ENCODE results near the gene SAMD13. TPM values are rescaled to one million over a fixed set of nuclear protein-coding genes. Genes with fewer than 3 reads are reported as not detected.

SAMD13 gene
- polyA plus RNA-seq, 1 of the 3 experiments (the other 2 are of a cell fraction): 1.3 TPM

- TF ChIP-seq MEF2A (IDR thresholded peaks at IDR 0.05; ENCODE audit: borderline replicate concordance, low read depth) (no peak), CHD2 (IDR thresholded peaks at IDR 0.05; ENCODE audit: low read length, partially characterized antibody) (no peak)
These were observed 68.8 kb downstream of the SAMD13 start (continued) for GRCh38 chr1:84370266-84370665.

GRCh38 chr1:84370831-84371394, 69.4 kb downstream of the SAMD13 start:
- DNase-seq: no peak
- ChIA-PET POLR2A (no interaction called here), CTCF (no interaction called here)
- Histone ChIP-seq H3K4me1 (ENCODE audit: control insufficient read depth in 1 of 2, insufficient read depth in 2 of 2, low read depth in 1 of 2, low read length in 1 of 2) (peaks cover 1 to 20% of the 10 kb centered on the region in 2 experiments), H3K4me2 (no peak overlapping the region), H3K36me3 (replicated peaks in 1 of 2; ENCODE audit: control insufficient read depth in 1 of 2, insufficient read depth in 2 of 2, low read length in 1 of 2) (no peaks in the 10 kb centered on the region), H3K9ac (no peak overlapping the region), H3K9me3 (no peaks in the 10 kb centered on the region), H3K9me2 (no peaks in the 10 kb centered on the region), H3K4me3 (ENCODE audit: low read depth in 2 of 2, low read length in 1 of 2) (no peak overlapping the region), H2AFZ (ENCODE audit: low read depth) (no peak overlapping the region), H3K27ac (ENCODE audit: low read depth in 2 of 2, low read length in 1 of 2) (no peak overlapping the region), H3F3A (replicated peaks; ENCODE audit: insufficient read depth) (peaks cover 3% of the 10 kb centered on the region), H3K27me3 (ENCODE audit: insufficient read depth) (no peaks in the 10 kb centered on the region), H3K79me2 (ENCODE audit: insufficient read depth) (no peaks in the 10 kb centered on the region), H4K20me1 (ENCODE audit: insufficient read depth) (no peaks in the 10 kb centered on the region)
- no peak for TF ChIP-seq ZBTB33 (IDR thresholded peaks at IDR 0.05; ENCODE audit: borderline replicate concordance, low read depth)
- TF ChIP-seq MEF2A (IDR thresholded peaks at IDR 0.05; ENCODE audit: borderline replicate concordance, low read depth): no peak
- no peak for TF ChIP-seq POLR2AphosphoS5 (IDR thresholded peaks at IDR 0.05; ENCODE audit: low read depth, low read length)
- TF ChIP-seq EZH2phosphoT487 (IDR thresholded peaks at IDR 0.05; ENCODE audit: borderline replicate concordance, low read depth): no peak
- TF ChIP-seq PBX3 (IDR thresholded peaks at IDR 0.05): no peak
- no peak for TF ChIP-seq TAF1 (IDR thresholded peaks at IDR 0.05; ENCODE audit: borderline replicate concordance, low read depth, low read length)
- TF ChIP-seq CHD2 (IDR thresholded peaks at IDR 0.05; ENCODE audit: low read length, partially characterized antibody): no peak
- no peak for TF ChIP-seq RAD21 (IDR thresholded peaks at IDR 0.05; ENCODE audit: low read length)
- no peak for TF ChIP-seq CTCF (IDR thresholded peaks at IDR 0.05)
- TF ChIP-seq TEAD4 (IDR thresholded peaks at IDR 0.05; ENCODE audit: borderline replicate concordance, insufficient read depth): no peak
- no peak for TF ChIP-seq JUND (IDR thresholded peaks at IDR 0.05)
- TF ChIP-seq YY1 (IDR thresholded peaks at IDR 0.05; ENCODE audit: low read depth): no peak
- TF ChIP-seq IRF3 (IDR thresholded peaks at IDR 0.05; ENCODE audit: low read depth, low read length): no peak
- no peak for TF ChIP-seq SMC3 (IDR thresholded peaks at IDR 0.05; ENCODE audit: low read depth, low read length)
- WGBS (ENCODE audit: low lambda C conversion rate): 88% methylated on average over 4 of the region's 4 CpGs

Data from SK-N-SH (cell line).